ENCODE results near the gene CT45A5. TPM values are rescaled to one million over a fixed set of nuclear protein-coding genes. Genes with fewer than 3 reads are reported as not detected.
"Not testable (repeated sequence)": the region's sequence is repeated elsewhere in the genome, so short reads cannot be mapped to it uniquely, and the experiment has no call there.

CT45A5 gene, protein sequence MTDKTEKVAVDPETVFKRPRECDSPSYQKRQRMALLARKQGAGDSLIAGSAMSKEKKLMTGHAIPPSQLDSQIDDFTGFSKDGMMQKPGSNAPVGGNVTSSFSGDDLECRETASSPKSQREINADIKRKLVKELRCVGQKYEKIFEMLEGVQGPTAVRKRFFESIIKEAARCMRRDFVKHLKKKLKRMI
- total RNA-seq (2022) (not detected in 2 replicates), Bru-seq, nascent RNA (not detected), BruChase-seq, experiment 1, labeled RNA remaining after a 6-hour chase (not detected), BruChase-seq, experiment 2, labeled RNA remaining after a 2-hour chase (not detected)
- long read RNA-seq = 0 reads

DNA sequence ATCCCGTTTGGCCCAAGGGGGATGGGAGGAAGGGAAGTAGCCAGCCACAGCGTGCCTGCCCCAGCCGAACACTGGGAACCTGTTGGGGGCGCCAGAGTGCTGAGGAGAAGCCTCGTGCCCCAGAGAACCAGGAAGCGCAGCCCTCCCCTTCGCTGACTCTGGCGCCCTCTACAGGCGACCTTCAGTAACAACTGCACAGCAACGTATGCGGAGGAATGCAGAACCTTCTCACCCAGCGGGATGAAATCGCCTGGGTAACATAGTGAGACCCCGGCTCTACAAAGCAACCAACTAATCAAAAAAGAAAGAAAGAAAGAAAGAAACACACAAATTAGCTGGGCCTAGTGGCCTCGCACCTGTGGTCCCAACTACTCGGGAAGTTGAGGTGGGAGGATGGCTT is at the start of gene CT45A5:
Gene CT45A5 (minus strand): TSS at position 101 of the 400 bp plus-strand sequence. CDS start 3,774 bp downstream, outside the sequence.
- DNase-seq; intact Hi-C loops (cut with micrococcal nuclease; ENCODE audit: unreplicated experiment); BruUV-seq (replicated peaks); CTCF ChIA-PET; H3K36me3 Mint-ChIP-seq (ENCODE audit: insufficient read depth, unreplicated experiment); H3K9me3 Mint-ChIP-seq (ENCODE audit: low read depth, unreplicated experiment); H3K27me3 Mint-ChIP-seq (ENCODE audit: unreplicated experiment); H3K4me3 Mint-ChIP-seq (ENCODE audit: low read depth, unreplicated experiment); H3K27ac Mint-ChIP-seq (ENCODE audit: unreplicated experiment); H3K4me1 Mint-ChIP-seq (ENCODE audit: low read depth, unreplicated experiment): not testable (repeated sequence)

DNA sequence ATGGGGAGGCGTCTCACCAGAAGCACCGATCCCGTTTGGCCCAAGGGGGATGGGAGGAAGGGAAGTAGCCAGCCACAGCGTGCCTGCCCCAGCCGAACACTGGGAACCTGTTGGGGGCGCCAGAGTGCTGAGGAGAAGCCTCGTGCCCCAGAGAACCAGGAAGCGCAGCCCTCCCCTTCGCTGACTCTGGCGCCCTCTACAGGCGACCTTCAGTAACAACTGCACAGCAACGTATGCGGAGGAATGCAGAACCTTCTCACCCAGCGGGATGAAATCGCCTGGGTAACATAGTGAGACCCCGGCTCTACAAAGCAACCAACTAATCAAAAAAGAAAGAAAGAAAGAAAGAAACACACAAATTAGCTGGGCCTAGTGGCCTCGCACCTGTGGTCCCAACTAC is 34.6 kb upstream of the CT45A5 start, which contains the start of gene CT45A2:
Gene CT45A2 (minus strand): TSS at position 101 of the 400 bp plus-strand sequence. CDS start 3,747 bp downstream, outside the sequence.
- intact Hi-C loops (cut with micrococcal nuclease; ENCODE audit: unreplicated experiment); H3K4me1 Mint-ChIP-seq (ENCODE audit: low read depth, unreplicated experiment); H3K9me3 Mint-ChIP-seq (ENCODE audit: low read depth, unreplicated experiment); H3K27me3 Mint-ChIP-seq (ENCODE audit: unreplicated experiment); DNase-seq; H3K36me3 Mint-ChIP-seq (ENCODE audit: insufficient read depth, unreplicated experiment); BruUV-seq (replicated peaks); H3K4me3 Mint-ChIP-seq (ENCODE audit: low read depth, unreplicated experiment); H3K27ac Mint-ChIP-seq (ENCODE audit: unreplicated experiment); CTCF ChIA-PET: not testable (repeated sequence)

GRCh38 chrX:135802687-135803086 is 17.4 kb upstream of the CT45A5 start, which contains the start of gene CT45A6:
CT45A6 (minus strand) TSS chrX:135802787; CDS start chrX:135798993, 3,794 bp downstream.
- H3K27ac Mint-ChIP-seq (ENCODE audit: unreplicated experiment); CTCF ChIA-PET; H3K36me3 Mint-ChIP-seq (ENCODE audit: insufficient read depth, unreplicated experiment); BruUV-seq (replicated peaks); intact Hi-C loops (cut with micrococcal nuclease; ENCODE audit: unreplicated experiment); H3K4me1 Mint-ChIP-seq (ENCODE audit: low read depth, unreplicated experiment); H3K27me3 Mint-ChIP-seq (ENCODE audit: unreplicated experiment); H3K4me3 Mint-ChIP-seq (ENCODE audit: low read depth, unreplicated experiment); DNase-seq; H3K9me3 Mint-ChIP-seq (ENCODE audit: low read depth, unreplicated experiment): not testable (repeated sequence)

GRCh38 chrX:135768091-135768490 is 17.2 kb downstream of the CT45A5 start, which contains the start of gene CT45A3:
CT45A3 (minus strand) TSS chrX:135768191; CDS start chrX:135764444, 3,747 bp downstream.
- BruUV-seq (replicated peaks); H3K4me1 Mint-ChIP-seq (ENCODE audit: low read depth, unreplicated experiment); DNase-seq; H3K9me3 Mint-ChIP-seq (ENCODE audit: low read depth, unreplicated experiment); intact Hi-C loops (cut with micrococcal nuclease; ENCODE audit: unreplicated experiment); H3K4me3 Mint-ChIP-seq (ENCODE audit: low read depth, unreplicated experiment); CTCF ChIA-PET; H3K27me3 Mint-ChIP-seq (ENCODE audit: unreplicated experiment); H3K36me3 Mint-ChIP-seq (ENCODE audit: insufficient read depth, unreplicated experiment); H3K27ac Mint-ChIP-seq (ENCODE audit: unreplicated experiment): not testable (repeated sequence)

DNA sequence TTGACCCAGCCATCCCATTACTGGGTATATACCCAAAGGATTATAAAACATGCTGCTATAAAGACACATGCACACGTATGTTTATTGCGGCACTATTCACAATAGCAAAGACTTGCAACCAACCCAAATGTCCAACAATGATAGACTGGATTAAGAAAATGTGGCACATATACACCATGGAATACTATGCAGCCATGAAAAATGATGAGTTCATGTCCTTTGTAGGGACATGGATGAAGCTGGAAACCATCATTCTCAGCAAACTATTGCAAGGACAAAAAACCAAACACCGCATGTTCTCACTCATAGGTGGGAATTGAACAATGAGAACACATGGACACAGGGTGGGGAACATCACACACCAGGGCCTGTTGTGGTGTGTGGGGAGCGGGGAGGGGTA is 40.6 kb downstream of the CT45A5 start:
- intact Hi-C loops (cut with micrococcal nuclease; ENCODE audit: unreplicated experiment); H3K27ac Mint-ChIP-seq (ENCODE audit: unreplicated experiment); H3K4me3 Mint-ChIP-seq (ENCODE audit: low read depth, unreplicated experiment); H3K27me3 Mint-ChIP-seq (ENCODE audit: unreplicated experiment); H3K36me3 Mint-ChIP-seq (ENCODE audit: insufficient read depth, unreplicated experiment); H3K9me3 Mint-ChIP-seq (ENCODE audit: low read depth, unreplicated experiment); BruUV-seq (replicated peaks); DNase-seq; H3K4me1 Mint-ChIP-seq (ENCODE audit: low read depth, unreplicated experiment); CTCF ChIA-PET: not testable (repeated sequence)

DNA sequence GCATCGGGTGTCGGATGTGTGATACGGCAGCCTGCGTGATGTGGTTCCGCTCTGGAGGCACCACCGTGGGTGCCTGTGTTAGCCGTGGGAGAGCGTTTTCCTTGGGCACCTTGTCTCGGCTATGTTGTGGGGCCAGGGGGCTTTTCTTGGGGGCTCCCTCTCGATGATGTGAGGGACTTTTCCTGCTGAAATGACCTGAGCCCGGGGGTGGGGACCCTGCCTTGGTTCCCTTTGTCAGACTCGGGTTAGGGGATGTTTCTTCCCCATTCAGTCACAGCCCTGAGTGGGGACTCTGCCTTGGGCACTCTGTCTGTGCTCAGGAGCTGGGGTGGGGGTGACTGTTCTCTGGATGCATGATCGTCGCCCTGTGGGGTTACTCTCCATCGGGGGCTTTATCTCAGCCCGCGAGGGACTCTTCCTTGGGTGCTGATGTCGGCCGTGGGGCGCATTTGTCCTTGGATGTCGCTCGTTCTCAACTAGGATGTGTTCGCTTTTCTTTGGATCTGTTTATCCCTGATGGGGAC is 44.0 kb downstream of the CT45A5 start:
- DNase-seq = no peak
- Mint-ChIP-seq H3K27ac (ENCODE audit: unreplicated experiment) (no peak overlapping the region), H3K4me1 (ENCODE audit: low read depth, unreplicated experiment) (no peaks in the 10 kb centered on the region), H3K4me3 (ENCODE audit: low read depth, unreplicated experiment) (no peak overlapping the region), H3K36me3 (ENCODE audit: insufficient read depth, unreplicated experiment) (no peaks in the 10 kb centered on the region), H3K9me3 (ENCODE audit: low read depth, unreplicated experiment) (no peaks in the 10 kb centered on the region), H3K27me3 (ENCODE audit: unreplicated experiment) (no peaks in the 10 kb centered on the region)
- TF ChIP-seq, protein P1, sequence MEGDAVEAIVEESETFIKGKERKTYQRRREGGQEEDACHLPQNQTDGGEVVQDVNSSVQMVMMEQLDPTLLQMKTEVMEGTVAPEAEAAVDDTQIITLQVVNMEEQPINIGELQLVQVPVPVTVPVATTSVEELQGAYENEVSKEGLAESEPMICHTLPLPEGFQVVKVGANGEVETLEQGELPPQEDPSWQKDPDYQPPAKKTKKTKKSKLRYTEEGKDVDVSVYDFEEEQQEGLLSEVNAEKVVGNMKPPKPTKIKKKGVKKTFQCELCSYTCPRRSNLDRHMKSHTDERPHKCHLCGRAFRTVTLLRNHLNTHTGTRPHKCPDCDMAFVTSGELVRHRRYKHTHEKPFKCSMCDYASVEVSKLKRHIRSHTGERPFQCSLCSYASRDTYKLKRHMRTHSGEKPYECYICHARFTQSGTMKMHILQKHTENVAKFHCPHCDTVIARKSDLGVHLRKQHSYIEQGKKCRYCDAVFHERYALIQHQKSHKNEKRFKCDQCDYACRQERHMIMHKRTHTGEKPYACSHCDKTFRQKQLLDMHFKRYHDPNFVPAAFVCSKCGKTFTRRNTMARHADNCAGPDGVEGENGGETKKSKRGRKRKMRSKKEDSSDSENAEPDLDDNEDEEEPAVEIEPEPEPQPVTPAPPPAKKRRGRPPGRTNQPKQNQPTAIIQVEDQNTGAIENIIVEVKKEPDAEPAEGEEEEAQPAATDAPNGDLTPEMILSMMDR (IDR thresholded peaks at IDR 0.05; ENCODE audit: unreplicated experiment) = no peak
- intact Hi-C loops (cut with micrococcal nuclease; ENCODE audit: unreplicated experiment) = no loop called here
- BruUV-seq (replicated peaks) = no TSS peak
- CTCF ChIA-PET = no interaction called here

Data from Calu3 (cell line).